ENCODE data around the gene TBX4. TPM values are rescaled to one million over a fixed set of nuclear protein-coding genes. Genes with fewer than 3 reads are reported as not detected.

TBX4 gene
- total and polyA plus RNA-seq, 2 of the 13 experiments (the other 11 are each of a cell fraction or from before 2014, with no cell fraction given), result 0.11 to 1.1 TPM

DNA sequence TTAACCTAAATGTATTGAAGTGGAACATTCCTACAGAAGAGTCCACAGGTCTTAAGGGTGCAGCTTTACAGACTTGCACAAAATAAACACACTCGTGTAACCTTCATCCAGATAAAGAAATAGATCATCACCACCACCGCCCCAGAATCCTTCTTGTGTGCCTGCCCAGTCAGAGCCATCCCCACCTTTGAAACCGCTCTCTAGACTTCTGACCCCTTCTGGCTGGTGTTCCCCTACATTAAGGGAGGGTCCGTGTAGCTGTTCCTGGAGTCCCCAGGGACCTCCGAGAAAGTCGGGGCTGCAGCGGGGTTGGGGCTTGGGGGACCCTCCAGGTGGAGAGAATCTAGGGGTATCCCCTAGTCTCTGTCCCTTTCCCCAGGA, 9.4 kb downstream of the TBX4 start (continued):
- no peak for TF ChIP-seq FOXA1 (IDR thresholded peaks at IDR 0.05)
- TF ChIP-seq FOXA1 (CRISPR knock-in tag; IDR thresholded peaks at IDR 0.05), result peak; percentile 25; the same call in 1 of the 2 replicates
- no peak for TF ChIP-seq SPEN (CRISPR knock-in tag; IDR thresholded peaks at IDR 0.05; ENCODE audit: low read depth)
- no peak for TF ChIP-seq ARID4A (CRISPR knock-in tag; IDR thresholded peaks at IDR 0.05; ENCODE audit: borderline replicate concordance)

GRCh38 chr17:61461967-61462718, 9.9 kb downstream of the TBX4 start:
- no peaks in the 10 kb centered on the region for H3K36me3 ChIP-seq (replicated peaks in 1 of 2; ENCODE audit: control insufficient read depth in 1 of 2, insufficient read depth in 2 of 2, low read length in 2 of 2)
- in situ Hi-C loops (cut with HindIII; ENCODE audit: extremely low pct_ligation_motif_present, low pct_unique_long_range_greater_than_20kb) (no loop called here), intact Hi-C loops (cut with micrococcal nuclease; ENCODE audit: unreplicated experiment) (loop anchor here (1.0 kb wide), 2 partner anchors 35 to 89 kb away; no protein-coding TSS in a partner anchor)
- peak overlapping the region; percentile 16 for H2AFZ ChIP-seq (ENCODE audit: low read length)
- BruUV-seq (replicated peaks), result no TSS peak
- POLR2A ChIA-PET, result interaction anchor here (1.0 to 2.2 kb wide), 9 partner anchors 8 to 97 kb away, joined by 3 to 12 read pairs (median 4); partner anchors contain the start of gene TBX2
- H3K4me2 ChIP-seq (ENCODE audit: low read depth, low read length), result peak overlapping the region; percentile 84
- peak overlapping the region; percentile 46 to 62 (median 61) for H3K4me3 ChIP-seq (replicated peaks in 1 of 3; ENCODE audit: insufficient read depth in 1 of 3, low read depth in 2 of 3, low read length in 3 of 3)
- DNase-seq (ENCODE audit: low spot score) (peak; percentile 56), ATAC-seq (peak; percentile 45), FAIRE-seq (peak; percentile 52)
- peaks cover 71% of the 10 kb centered on the region for H3K4me1 ChIP-seq (ENCODE audit: insufficient read depth, low read length)
- H3K79me2 ChIP-seq (ENCODE audit: insufficient read depth, low read length), result no peaks in the 10 kb centered on the region
- WGBS (ENCODE audit: low lambda C conversion rate), result 59% methylated on average over 55 of the region's 55 CpGs
- no peaks in the 10 kb centered on the region for H3K9me3 ChIP-seq (ENCODE audit: low read length)
- H3K9ac ChIP-seq (ENCODE audit: insufficient read depth, low read depth, low read length), result peak overlapping the region; percentile 43
- H3K27ac ChIP-seq (ENCODE audit: extremely low read length, insufficient read depth, low read length), result peak overlapping the region; percentile 69
- no peaks in the 10 kb centered on the region for H3K27me3 ChIP-seq (ENCODE audit: control insufficient read depth in 1 of 2, insufficient read depth in 2 of 2, low read length in 2 of 2)
- CTCF ChIA-PET (ENCODE audit: low intra/inter-chr PET ratio, low total read pairs), result no interaction called here
- H4K20me1 ChIP-seq (ENCODE audit: insufficient read depth, low read length), result no peaks in the 10 kb centered on the region
- TF ChIP-seq ZNF737 (CRISPR knock-in tag; IDR thresholded peaks at IDR 0.05; ENCODE audit: borderline replicate concordance) (no peak), TBL1XR1 (IDR thresholded peaks at IDR 0.05; ENCODE audit: borderline replicate concordance, low read length, partially characterized antibody) (no peak), ELF3 (CRISPR knock-in tag; IDR thresholded peaks at IDR 0.05) (0 out of 2 replicates have a peak, but pooled peaks have one; percentile 20), AKAP8 (CRISPR knock-in tag; IDR thresholded peaks at IDR 0.05) (no peak), GTF3A (CRISPR knock-in tag; conservative IDR thresholded peaks at IDR 0.05) (no peak), MLXIP (CRISPR knock-in tag; IDR thresholded peaks at IDR 0.05; ENCODE audit: borderline replicate concordance) (no peak), THAP7 (CRISPR knock-in tag; IDR thresholded peaks at IDR 0.05) (no peak), ETV6 (CRISPR knock-in tag; conservative IDR thresholded peaks at IDR 0.05) (no peak), RBAK (CRISPR knock-in tag; IDR thresholded peaks at IDR 0.05) (no peak), PHF21A (CRISPR knock-in tag; IDR thresholded peaks at IDR 0.05) (0 out of 2 replicates have a peak, but pooled peaks have one; percentile 31), MATR3 (CRISPR knock-in tag; IDR thresholded peaks at IDR 0.05) (no peak)

All from HepG2 (cell line).